ENCODE results near the gene TEKTIP1. TPM values are rescaled to one million over a fixed set of nuclear protein-coding genes. Genes with fewer than 3 reads are reported as not detected.

Gene TEKTIP1
- total and polyA plus RNA-seq, 9 of the 15 experiments (the other 6 are each of a cell fraction or from before 2014, with no cell fraction given), result 0.66 TPM; not detected in 8

- no peak for TF ChIP-seq U2AF1 (optimal IDR thresholded peaks at IDR 0.05; ENCODE audit: low read depth, low read length)
- peak; percentile 75 for TF ChIP-seq C11orf30 (IDR thresholded peaks at IDR 0.05; ENCODE audit: low read depth)
- peak; percentile 89 for TF ChIP-seq CBFA2T3 (IDR thresholded peaks at IDR 0.05)
- TF ChIP-seq ATF7 (IDR thresholded peaks at IDR 0.05), result peak; percentile 44; the same call in 1 of the 2 replicates
- TF ChIP-seq USF1 (CRISPR knock-in tag; IDR thresholded peaks at IDR 0.05), result no peak
- TF ChIP-seq IRF2 (CRISPR knock-in tag; IDR thresholded peaks at IDR 0.05), result no peak
- TF ChIP-seq STAT6 (CRISPR knock-in tag; IDR thresholded peaks at IDR 0.05), result no peak
- no peak for TF ChIP-seq TAF9B (IDR thresholded peaks at IDR 0.05; ENCODE audit: partially characterized antibody)
- no peak for TF ChIP-seq ZNF217 (CRISPR knock-in tag; IDR thresholded peaks at IDR 0.05)
- no peak for TF ChIP-seq ZNF12 (CRISPR knock-in tag; IDR thresholded peaks at IDR 0.05)
- TF ChIP-seq PTRF (tag; IDR thresholded peaks at IDR 0.05), result no peak
- TF ChIP-seq E4F1 (CRISPR knock-in tag; IDR thresholded peaks at IDR 0.05; ENCODE audit: borderline replicate concordance), result no peak
- TF ChIP-seq ZNF174 (CRISPR knock-in tag; IDR thresholded peaks at IDR 0.05), result no peak
- no peak for TF ChIP-seq RBM34 (IDR thresholded peaks at IDR 0.05; ENCODE audit: borderline replicate concordance, insufficient read depth, low read length)
- TF ChIP-seq POLR2H (tag; IDR thresholded peaks at IDR 0.05; ENCODE audit: low read depth), result no peak
- no peak for TF ChIP-seq ZNF324 (CRISPR knock-in tag; IDR thresholded peaks at IDR 0.05)
- TF ChIP-seq CREB3 (tag; conservative IDR thresholded peaks at IDR 0.05; ENCODE audit: low read depth), result 0 out of 2 replicates have a peak, but pooled peaks have one; percentile 33
- peak; percentile 87 for TF ChIP-seq CREM (IDR thresholded peaks at IDR 0.05; ENCODE audit: low read depth)
- TF ChIP-seq ETS2 (tag; IDR thresholded peaks at IDR 0.05; ENCODE audit: borderline replicate concordance, poor library complexity, severe bottlenecking), result no peak
- TF ChIP-seq GTF2A2 (tag; IDR thresholded peaks at IDR 0.05), result no peak
- TF ChIP-seq E2F5 (CRISPR knock-in tag; IDR thresholded peaks at IDR 0.05), result no peak
- peak in 1 of 2 experiments; percentile 60; a peak in 2 of 4 replicates for TF ChIP-seq FOXK2 (conservative IDR thresholded peaks at IDR 0.05 in 1 of 2, IDR thresholded peaks at IDR 0.05 in 1 of 2; ENCODE audit: low read depth in 2 of 2)
Observed at GRCh38 chr19:3503036-3503572, 35.9 kb upstream of the TEKTIP1 start (continued).

Data from K562 (cell line).